GM23338 (cell line): ENCODE measurements around the gene TSFM.

Experiments used
- CTCF ChIP-seq, 2 experiments: fragments of 200-600 bp in 1 of 2; sonication (generic) in 1 of 2; conservative IDR thresholded peaks; 2 replicates each; pipeline versions ENCODE4 v1.5.1 to v1.6.1; 2016 to 2017; ENCODE audit warnings: antibody characterized with exemption in 2 of 2, low read depth in 2 of 2, mild to moderate bottlenecking in 2 of 2, moderate library complexity in 1 of 2
- JUNB ChIP-seq: IDR thresholded peaks from one replicate; pipeline ENCODE4 v1.6.1; 2016; ENCODE audit warnings: antibody characterized with exemption; ENCODE audit not compliant: unreplicated experiment
- NANOG ChIP-seq: IDR thresholded peaks from 2 replicates; pipeline ENCODE4 v1.6.1; 2016; ENCODE audit warnings: antibody characterized with exemption, borderline replicate concordance
- POLR2AphosphoS5 ChIP-seq: IDR thresholded peaks from 2 replicates; pipeline ENCODE4 v1.6.1; 2016; ENCODE audit warnings: antibody characterized with exemption, low read depth

GRCh38 chr12:57745485-57745881 is 37.1 kb upstream of the TSFM start:
- TF ChIP-seq CTCF (conservative IDR thresholded peaks at IDR 0.05; ENCODE audit: low read depth in 2 of 2) (no peak), POLR2AphosphoS5 (peak; percentile 21; the same call in 1 of the 2 replicates), NANOG (no peak), JUNB (no peak)
